ENCODE results near the gene STX11.
A peak's percentile ranks its signal among the peaks of the same experiment; 100 is the strongest.

Gene STX11

DNA sequence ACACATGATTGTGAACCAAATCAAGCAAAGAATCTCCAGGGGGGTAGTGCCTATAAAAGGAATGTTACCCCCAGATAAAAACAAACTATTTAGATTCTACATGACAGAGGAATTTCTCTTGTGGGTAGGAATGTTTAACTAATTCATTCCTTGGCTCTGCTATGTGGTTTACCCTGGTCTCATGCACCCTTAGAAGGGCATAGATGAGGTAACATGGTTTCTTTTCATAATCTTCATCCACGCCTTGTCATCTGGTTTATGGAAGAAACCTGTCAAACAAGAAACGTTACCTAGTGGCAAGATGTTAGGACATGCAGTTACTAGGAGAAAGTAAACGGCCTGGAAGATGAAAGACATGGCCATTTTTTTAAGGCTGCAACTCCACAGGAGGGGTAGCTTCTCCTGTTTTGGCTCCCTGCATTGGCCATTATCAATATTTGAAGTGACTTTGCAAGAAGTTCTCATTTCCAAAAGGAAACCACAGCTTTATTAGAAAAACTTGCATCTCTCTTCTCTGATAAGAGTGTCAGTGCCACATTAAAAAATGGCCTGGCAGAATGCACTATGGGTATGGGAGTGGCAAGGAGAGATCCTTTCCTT is 45.5 kb downstream of the STX11 start:
- Histone ChIP-seq H2BK5ac (ENCODE audit: low read depth, low read length, poor library complexity) (no peak overlapping the region), H3K9me3 (ENCODE audit: insufficient read depth, low read depth, low read length) (no peaks in the 10 kb centered on the region), H3K23ac (ENCODE audit: low read length) (no peak overlapping the region), H3K4me3 (ENCODE audit: low read depth, low read length) (no peak overlapping the region), H4K12ac (ENCODE audit: low read depth, low read length) (no peak overlapping the region), H3K14ac (ENCODE audit: low read length) (no peak overlapping the region), H3K18ac (ENCODE audit: low read length) (no peak overlapping the region), H2AK5ac (ENCODE audit: low read length) (no peak overlapping the region), H3K4ac (ENCODE audit: low read depth, low read length) (no peak overlapping the region), H2BK120ac (ENCODE audit: insufficient read depth, low read length, poor library complexity) (no peak overlapping the region), H4K91ac (ENCODE audit: low read depth, low read length) (no peak overlapping the region), H3K79me1 (ENCODE audit: low read length) (no peaks in the 10 kb centered on the region), H4K8ac (ENCODE audit: low read depth, low read length) (no peak overlapping the region), H3K36me3 (ENCODE audit: control insufficient read depth in 1 of 2, insufficient read depth in 2 of 2, low read length in 2 of 2) (no peaks in the 10 kb centered on the region), H3K4me2 (ENCODE audit: low read length) (peak overlapping the region; percentile 16), H3K27ac (ENCODE audit: low read depth, low read length) (no peak overlapping the region), H2BK12ac (ENCODE audit: low read length) (no peak overlapping the region), H2AFZ (ENCODE audit: insufficient read depth, low read length, poor library complexity) (no peak overlapping the region), H3K79me2 (ENCODE audit: control insufficient read depth, insufficient read depth, low read length, poor library complexity) (no peaks in the 10 kb centered on the region), H3K4me1 (ENCODE audit: control insufficient read depth in 1 of 2, insufficient read depth in 2 of 2, low read length in 2 of 2) (peaks cover 0 to 3% of the 10 kb centered on the region in 2 experiments), H3K27me3 (ENCODE audit: insufficient read depth, low read length) (no peaks in the 10 kb centered on the region), H3K9ac (ENCODE audit: low read length) (no peak overlapping the region)
- no CpG with 5 or more reads among the region's 3 CpGs for WGBS (ENCODE audit: extremely low coverage, insufficient coverage, insufficient read length)
- peak; percentile 43 to 93 for DNase-seq

GRCh38 chr6:144197919-144198318 is 47.6 kb downstream of the STX11 start:
- no peak overlapping the region for H2BK120ac ChIP-seq (ENCODE audit: insufficient read depth, low read length, poor library complexity)
- no peak overlapping the region for H3K18ac ChIP-seq (ENCODE audit: low read length)
- H3K79me2 ChIP-seq (ENCODE audit: control insufficient read depth, insufficient read depth, low read length, poor library complexity) = no peaks in the 10 kb centered on the region
- H3K9ac ChIP-seq (ENCODE audit: low read length) = no peak overlapping the region
- no peak overlapping the region for H4K91ac ChIP-seq (ENCODE audit: low read depth, low read length)
- no peak overlapping the region for H4K8ac ChIP-seq (ENCODE audit: low read depth, low read length)
- H3K4ac ChIP-seq (ENCODE audit: low read depth, low read length) = no peak overlapping the region
- H3K4me1 ChIP-seq (ENCODE audit: control insufficient read depth in 1 of 2, insufficient read depth in 2 of 2, low read length in 2 of 2) = peaks cover 0 to 3% of the 10 kb centered on the region in 2 experiments
- DNase-seq = peak; percentile 85 to 91
- no peak overlapping the region for H2AFZ ChIP-seq (ENCODE audit: insufficient read depth, low read length, poor library complexity)
- no peak overlapping the region for H2BK5ac ChIP-seq (ENCODE audit: low read depth, low read length, poor library complexity)
- H3K79me1 ChIP-seq (ENCODE audit: low read length) = no peaks in the 10 kb centered on the region
- no CpG with 5 or more reads among the region's 3 CpGs for WGBS (ENCODE audit: extremely low coverage, insufficient coverage, insufficient read length)
- no peak overlapping the region for H2AK5ac ChIP-seq (ENCODE audit: low read length)
- no peak overlapping the region for H2BK12ac ChIP-seq (ENCODE audit: low read length)
- no peak overlapping the region for H3K4me2 ChIP-seq (ENCODE audit: low read length)
- H3K36me3 ChIP-seq (ENCODE audit: control insufficient read depth in 1 of 2, insufficient read depth in 2 of 2, low read length in 2 of 2) = no peaks in the 10 kb centered on the region
- H3K23ac ChIP-seq (ENCODE audit: low read length) = no peak overlapping the region
- H3K9me3 ChIP-seq (ENCODE audit: insufficient read depth, low read depth, low read length) = no peaks in the 10 kb centered on the region
- H3K14ac ChIP-seq (ENCODE audit: low read length) = no peak overlapping the region
- no peak overlapping the region for H4K12ac ChIP-seq (ENCODE audit: low read depth, low read length)
- no peak overlapping the region for H3K4me3 ChIP-seq (ENCODE audit: low read depth, low read length)
- no peaks in the 10 kb centered on the region for H3K27me3 ChIP-seq (ENCODE audit: insufficient read depth, low read length)
- H3K27ac ChIP-seq (ENCODE audit: low read depth, low read length) = no peak overlapping the region

GRCh38 chr6:144202879-144203468 is 52.7 kb downstream of the STX11 start:
- no peak overlapping the region for H2BK120ac ChIP-seq (ENCODE audit: insufficient read depth, low read length, poor library complexity)
- no peak overlapping the region for H3K4me2 ChIP-seq (ENCODE audit: low read length)
- H4K12ac ChIP-seq (ENCODE audit: low read depth, low read length) = no peak overlapping the region
- no peaks in the 10 kb centered on the region for H3K79me1 ChIP-seq (ENCODE audit: low read length)
- H3K4me3 ChIP-seq (ENCODE audit: low read depth, low read length) = no peak overlapping the region
- H3K4ac ChIP-seq (ENCODE audit: low read depth, low read length) = no peak overlapping the region
- H3K79me2 ChIP-seq (ENCODE audit: control insufficient read depth, insufficient read depth, low read length, poor library complexity) = no peaks in the 10 kb centered on the region
- DNase-seq = no peak
- H3K4me1 ChIP-seq (ENCODE audit: control insufficient read depth in 1 of 2, insufficient read depth in 2 of 2, low read length in 2 of 2) = no peaks in the 10 kb centered on the region
- H3K27ac ChIP-seq (ENCODE audit: low read depth, low read length) = no peak overlapping the region
- H3K14ac ChIP-seq (ENCODE audit: low read length) = no peak overlapping the region
- H4K91ac ChIP-seq (ENCODE audit: low read depth, low read length) = no peak overlapping the region
- H4K8ac ChIP-seq (ENCODE audit: low read depth, low read length) = no peak overlapping the region
- H2BK12ac ChIP-seq (ENCODE audit: low read length) = no peak overlapping the region
- H3K23ac ChIP-seq (ENCODE audit: low read length) = no peak overlapping the region
- no peaks in the 10 kb centered on the region for H3K9me3 ChIP-seq (ENCODE audit: insufficient read depth, low read depth, low read length)
- H3K18ac ChIP-seq (ENCODE audit: low read length) = no peak overlapping the region
- H3K27me3 ChIP-seq (ENCODE audit: insufficient read depth, low read length) = no peaks in the 10 kb centered on the region
- H3K9ac ChIP-seq (ENCODE audit: low read length) = no peak overlapping the region
- WGBS (ENCODE audit: extremely low coverage, insufficient coverage, insufficient read length) = no CpG with 5 or more reads among the region's 3 CpGs
- H2BK5ac ChIP-seq (ENCODE audit: low read depth, low read length, poor library complexity) = no peak overlapping the region
- H3K36me3 ChIP-seq (ENCODE audit: control insufficient read depth in 1 of 2, insufficient read depth in 2 of 2, low read length in 2 of 2) = no peaks in the 10 kb centered on the region
- H2AK5ac ChIP-seq (ENCODE audit: low read length) = no peak overlapping the region
- H2AFZ ChIP-seq (ENCODE audit: insufficient read depth, low read length, poor library complexity) = no peak overlapping the region

GRCh38 chr6:144211160-144211559 is 60.8 kb downstream of the STX11 start:
- H2AFZ ChIP-seq (ENCODE audit: insufficient read depth, low read length, poor library complexity) = no peak overlapping the region
- no peaks in the 10 kb centered on the region for H3K36me3 ChIP-seq (ENCODE audit: control insufficient read depth in 1 of 2, insufficient read depth in 2 of 2, low read length in 2 of 2)
- peak in 1 of 2 donors; percentile 56 for DNase-seq
- H3K4me2 ChIP-seq (ENCODE audit: low read length) = no peak overlapping the region
- no peak overlapping the region for H2BK5ac ChIP-seq (ENCODE audit: low read depth, low read length, poor library complexity)
- H3K14ac ChIP-seq (ENCODE audit: low read length) = no peak overlapping the region
- H3K4me1 ChIP-seq (ENCODE audit: control insufficient read depth in 1 of 2, insufficient read depth in 2 of 2, low read length in 2 of 2) = peaks cover 6% of the 10 kb centered on the region in 2 experiments
- WGBS (ENCODE audit: extremely low coverage, insufficient coverage, insufficient read length) = no CpG with 5 or more reads among the region's 7 CpGs
- H3K4ac ChIP-seq (ENCODE audit: low read depth, low read length) = no peak overlapping the region
- H3K18ac ChIP-seq (ENCODE audit: low read length) = no peak overlapping the region
- no peak overlapping the region for H3K9ac ChIP-seq (ENCODE audit: low read length)
- H3K79me2 ChIP-seq (ENCODE audit: control insufficient read depth, insufficient read depth, low read length, poor library complexity) = peaks cover 2% of the 10 kb centered on the region
- H3K23ac ChIP-seq (ENCODE audit: low read length) = no peak overlapping the region
- no peak overlapping the region for H2BK120ac ChIP-seq (ENCODE audit: insufficient read depth, low read length, poor library complexity)
- H3K27me3 ChIP-seq (ENCODE audit: insufficient read depth, low read length) = no peaks in the 10 kb centered on the region
- H4K8ac ChIP-seq (ENCODE audit: low read depth, low read length) = no peak overlapping the region
- no peak overlapping the region for H2BK12ac ChIP-seq (ENCODE audit: low read length)
- no peak overlapping the region for H4K12ac ChIP-seq (ENCODE audit: low read depth, low read length)
- H3K27ac ChIP-seq (ENCODE audit: low read depth, low read length) = no peak overlapping the region
- H3K4me3 ChIP-seq (ENCODE audit: low read depth, low read length) = no peak overlapping the region
- peaks cover 7% of the 10 kb centered on the region for H3K9me3 ChIP-seq (ENCODE audit: insufficient read depth, low read depth, low read length)
- H3K79me1 ChIP-seq (ENCODE audit: low read length) = peaks cover 5% of the 10 kb centered on the region
- no peak overlapping the region for H2AK5ac ChIP-seq (ENCODE audit: low read length)
- no peak overlapping the region for H4K91ac ChIP-seq (ENCODE audit: low read depth, low read length)
